ELF-1 (cell line): ENCODE results near the gene TPGS1.

Experiments used
- DNase-seq: peaks from one replicate; pipeline ENCODE4 v3.0.0-alpha.2; 2016; ENCODE audit warnings: low read depth, low spot score

TPGS1 gene

GRCh38 chr19:495402-496111, 11.7 kb upstream of the TPGS1 start:
- peak; percentile 90 for DNase-seq

- no peak for DNase-seq
These were observed 11.1 kb upstream of the TPGS1 start, which contains the start of gene MADCAM1 for GRCh38 chr19:496112-496665. MADCAM1 (plus strand) TSS chr19:496486; CDS start chr19:496500, 14 bp downstream.

DNA sequence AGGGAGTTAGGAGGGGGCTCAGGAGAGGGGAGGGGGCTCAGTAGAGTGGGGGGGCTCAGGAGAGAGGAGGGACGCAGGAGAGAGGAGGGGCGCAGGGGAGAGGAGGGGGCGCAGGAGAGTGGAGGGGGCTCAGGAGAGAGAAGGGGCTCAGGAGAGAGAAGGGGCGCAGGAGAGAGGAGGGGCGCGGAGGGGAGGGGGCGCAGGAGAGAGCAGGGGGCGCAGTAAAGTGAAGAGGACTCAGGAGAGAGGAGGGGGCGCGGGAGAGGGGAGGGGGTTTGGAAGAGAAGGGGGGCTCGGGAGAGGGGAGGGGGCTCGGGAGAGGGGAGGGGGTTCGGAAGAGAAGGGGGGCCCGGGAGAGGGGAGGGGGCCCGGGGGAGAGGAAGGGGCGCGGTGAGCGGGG, 10.3 kb upstream of the TPGS1 start:
- no peak for DNase-seq

DNA sequence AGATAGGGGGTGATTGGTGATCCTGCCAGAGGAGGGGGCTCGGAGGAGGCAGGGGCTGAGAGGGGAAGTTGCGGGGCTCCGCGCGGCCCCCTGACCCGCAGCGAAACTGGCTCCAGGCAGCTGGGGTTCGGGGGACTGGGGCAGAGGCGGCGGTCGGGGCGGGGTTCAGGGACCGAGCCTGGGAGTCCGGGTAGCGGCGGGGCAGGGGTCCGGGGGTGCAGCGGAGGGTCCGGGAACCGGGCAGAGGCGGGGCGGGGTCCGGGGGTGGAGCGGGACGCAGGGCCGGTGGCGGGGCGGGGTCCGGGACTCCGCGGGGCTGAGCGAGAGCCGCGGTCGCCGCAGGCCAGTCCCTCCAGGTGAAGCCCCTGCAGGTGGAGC, 9.8 kb upstream of the TPGS1 start:
- DNase-seq: no peak

DNA sequence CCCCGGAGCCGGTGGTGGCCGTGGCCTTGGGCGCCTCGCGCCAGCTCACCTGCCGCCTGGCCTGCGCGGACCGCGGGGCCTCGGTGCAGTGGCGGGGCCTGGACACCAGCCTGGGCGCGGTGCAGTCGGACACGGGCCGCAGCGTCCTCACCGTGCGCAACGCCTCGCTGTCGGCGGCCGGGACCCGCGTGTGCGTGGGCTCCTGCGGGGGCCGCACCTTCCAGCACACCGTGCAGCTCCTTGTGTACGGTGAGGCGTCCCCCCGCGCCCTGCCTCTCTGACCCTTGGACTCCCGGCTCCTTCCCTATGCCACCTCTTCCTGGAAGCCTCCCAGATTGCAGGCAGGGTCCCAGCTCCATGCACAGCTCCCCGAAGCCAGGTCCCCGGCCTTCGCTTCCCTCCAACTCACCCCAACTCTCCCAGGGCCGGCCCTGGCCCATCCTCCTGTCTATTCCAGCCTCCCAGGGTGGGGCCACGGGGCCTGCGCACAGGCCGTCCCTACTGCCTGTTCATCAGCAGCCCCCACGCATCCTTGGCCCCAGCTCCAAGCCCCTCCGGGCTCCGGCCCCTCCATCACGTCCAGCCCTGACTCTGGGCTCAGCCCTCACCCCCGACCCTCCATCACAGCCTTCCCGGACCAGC, 9.3 kb upstream of the TPGS1 start:
- DNase-seq: no peak

- no peak for DNase-seq
These were observed 8.8 kb upstream of the TPGS1 start for GRCh38 chr19:498511-498891.

DNA sequence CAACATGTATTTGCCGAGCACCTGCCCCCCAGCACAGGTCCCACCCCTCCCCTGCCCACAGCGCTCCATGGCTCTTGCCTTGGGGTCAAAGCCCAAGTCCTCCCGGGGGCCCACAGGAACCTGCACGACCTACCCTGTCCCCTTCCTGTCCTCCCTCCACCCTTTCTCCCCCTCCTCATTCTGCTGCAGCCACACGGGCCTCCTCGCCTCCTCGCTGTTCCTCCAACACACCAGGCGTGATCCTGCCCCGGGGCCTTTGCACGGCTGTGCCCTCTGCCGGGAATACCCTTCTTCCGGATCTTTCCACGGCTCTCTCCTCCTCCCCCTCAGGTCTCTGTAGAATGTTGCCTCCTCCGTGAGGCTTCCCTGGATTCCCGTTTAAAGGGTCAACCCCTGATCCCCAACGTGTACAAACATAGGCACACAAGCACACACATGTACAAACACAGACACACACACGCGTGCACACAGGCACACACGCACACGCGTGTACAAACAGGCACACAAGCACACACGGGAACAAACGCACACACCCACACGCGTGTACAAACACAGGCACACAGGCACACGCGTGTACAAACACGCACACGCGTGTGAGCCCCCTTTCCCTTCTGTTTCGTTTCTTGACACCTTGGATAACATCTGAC, 8.2 kb upstream of the TPGS1 start:
- no peak for DNase-seq

GRCh38 chr19:501646-502045, 5.7 kb upstream of the TPGS1 start:
- no peak for DNase-seq

GRCh38 chr19:504616-505015, 2.7 kb upstream of the TPGS1 start:
- DNase-seq: no peak

DNA sequence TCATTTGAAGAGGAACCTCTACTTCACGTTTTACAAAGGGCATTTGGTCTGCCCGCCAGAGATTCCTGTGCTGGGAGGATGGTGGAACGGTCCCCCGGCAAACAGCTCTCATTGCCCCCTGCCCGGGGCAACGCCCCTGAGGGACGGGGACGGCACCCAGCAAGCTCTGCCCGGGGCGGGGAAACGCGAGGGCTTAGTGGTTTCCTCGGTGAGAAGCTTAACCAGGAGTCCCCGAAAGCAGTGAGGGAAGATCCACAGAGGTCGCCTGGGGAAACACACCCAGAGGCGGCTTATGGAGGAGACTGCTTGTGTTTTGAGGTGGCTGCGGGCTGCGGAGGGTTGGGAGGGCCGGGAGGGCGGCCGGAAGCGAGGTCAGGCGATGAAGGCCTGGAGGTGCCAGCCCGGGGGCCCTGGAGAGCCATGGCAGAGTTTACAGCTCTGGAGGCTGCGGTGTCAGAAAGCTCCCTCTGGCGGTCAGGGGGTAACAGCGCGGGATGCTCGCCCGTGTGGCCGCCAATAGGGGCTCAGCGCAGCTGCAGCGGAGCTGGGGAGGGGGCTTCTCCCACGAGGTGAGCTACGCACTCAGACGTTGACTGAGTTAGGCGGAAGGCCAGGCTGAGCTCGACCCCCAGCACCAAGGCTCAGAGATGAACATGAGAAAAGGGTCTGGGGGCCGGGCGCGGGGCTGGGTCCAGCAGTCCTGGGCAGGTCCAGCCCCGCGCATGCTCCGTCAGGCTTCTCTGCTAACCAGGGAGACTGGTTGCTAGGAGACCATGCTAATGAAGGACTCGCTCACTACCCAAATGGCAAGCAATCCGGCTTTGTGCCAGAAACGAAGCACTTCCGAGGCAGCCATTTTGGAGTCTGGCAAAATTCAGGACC, 652 bp upstream of the TPGS1 start:
- DNase-seq: peak; percentile 98

DNA sequence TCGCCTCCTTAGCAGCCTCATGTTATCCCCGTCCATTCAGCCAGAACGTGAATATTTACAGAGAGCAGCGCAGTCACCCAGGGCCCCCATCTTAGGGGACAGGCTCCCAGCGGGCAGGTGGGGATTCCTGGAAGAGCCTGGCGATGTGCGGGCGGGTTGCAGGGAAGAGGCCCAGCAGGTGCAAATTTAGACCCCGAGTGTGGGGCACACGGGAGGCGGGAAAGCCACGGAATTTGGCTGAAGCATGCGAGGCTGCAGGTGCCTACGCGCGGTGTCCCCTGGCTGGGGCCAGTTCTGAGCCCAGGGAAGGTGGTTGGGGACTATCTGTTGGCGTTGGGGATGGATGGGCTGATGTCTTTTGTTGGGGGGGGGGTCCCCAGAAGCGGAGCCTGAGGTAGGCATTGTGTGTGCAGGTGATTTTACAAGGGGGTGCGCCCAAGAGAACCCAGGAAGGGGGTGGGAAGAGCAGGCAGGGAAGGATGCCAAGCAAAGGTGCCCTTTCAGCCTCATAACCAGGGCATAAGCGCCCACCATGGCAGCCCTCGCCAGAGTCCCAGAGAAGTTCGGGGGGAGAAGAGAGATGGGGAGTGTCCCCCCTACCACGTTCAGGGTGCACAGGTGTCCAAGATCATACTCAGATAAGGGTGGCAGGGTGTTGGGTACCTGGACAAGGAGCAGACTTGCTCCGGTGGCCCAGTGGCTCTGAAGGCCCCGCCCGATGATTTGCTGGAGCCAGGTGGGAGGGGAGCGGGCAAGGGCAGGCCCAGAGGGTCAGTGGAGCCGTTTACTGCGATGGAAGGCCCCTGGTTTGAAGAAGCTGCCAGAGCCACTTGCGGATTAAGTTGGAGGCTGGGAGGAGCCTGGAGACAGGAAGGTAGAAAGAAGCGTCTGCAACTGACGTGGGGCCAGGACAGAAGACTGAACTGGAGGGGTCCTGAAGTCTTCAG, 1.2 kb downstream of the TPGS1 start:
- no peak for DNase-seq

- peak; percentile 98 for DNase-seq
These were observed 3.4 kb downstream of the TPGS1 start for GRCh38 chr19:510606-511100.

- peak; percentile 95 for DNase-seq
These were observed 4.0 kb downstream of the TPGS1 start for GRCh38 chr19:511101-511851.

- DNase-seq: peak; percentile 73
These were observed 5.5 kb downstream of the TPGS1 start for GRCh38 chr19:512547-513365.

- DNase-seq: no peak
These were observed 6.3 kb downstream of the TPGS1 start for GRCh38 chr19:513368-514165.

GRCh38 chr19:514166-514663, 6.9 kb downstream of the TPGS1 start:
- no peak for DNase-seq

- DNase-seq: no peak
These were observed 10.7 kb downstream of the TPGS1 start for GRCh38 chr19:517721-518597.
